Fibroblast of lung (primary cell): ENCODE results near the gene PAQR5. TPM values are rescaled to one million over a fixed set of nuclear protein-coding genes. Genes with fewer than 3 reads are reported as not detected.
A peak's percentile ranks its signal among the peaks of the same experiment; 100 is the strongest.
"Not testable (repeated sequence)": the region's sequence is repeated elsewhere in the genome, so short reads cannot be mapped to it uniquely, and the experiment has no call there.

ENCODE experiments used
- DNase-seq, 2 donors: peaks; one replicate each; pipeline versions ENCODE4 v3.0.0 to v3.0.0-alpha.2; 2010; ENCODE audit warnings: low read depth in 2 of 2
- H2AFZ ChIP-seq: 2 replicates; pipeline ENCODE4 v1.5.1; 2012; ENCODE audit warnings: low read length, control low read depth, inconsistent platforms
- H3K27ac ChIP-seq: 2 replicates; pipeline ENCODE4 v1.5.1; 2011; ENCODE audit warnings: low read length, control low read depth; ENCODE audit not compliant: insufficient read depth
- H3K27me3 ChIP-seq: 2 replicates; pipeline ENCODE4 v1.5.1; 2011; ENCODE audit warnings: mild to moderate bottlenecking, low read length; ENCODE audit not compliant: control insufficient read depth, insufficient read depth
- H3K36me3 ChIP-seq: 2 replicates; pipeline ENCODE4 v1.5.1; 2011; ENCODE audit warnings: low read length; ENCODE audit not compliant: control insufficient read depth, insufficient read depth
- H3K4me1 ChIP-seq: 2 replicates; pipeline ENCODE4 v1.5.1; 2011; ENCODE audit warnings: low read length; ENCODE audit not compliant: control insufficient read depth, insufficient read depth; ENCODE audit errors: extremely low read depth
- H3K4me2 ChIP-seq: 2 replicates; pipeline ENCODE4 v1.5.1; 2011; ENCODE audit warnings: low read length, control low read depth; ENCODE audit not compliant: insufficient read depth; ENCODE audit errors: extremely low read depth
- H3K4me3 ChIP-seq, 4 experiments: fragments of 200-600 bp in 1 of 4; sonication (generic) in 1 of 4; replicated peaks in 1 of 4; 2 replicates each; pipeline ENCODE4 v1.5.1; 2011 to 2016; ENCODE audit warnings: low read length in 4 of 4, low read depth in 3 of 4, mild to moderate bottlenecking in 3 of 4, control low read depth in 2 of 4, inconsistent platforms in 1 of 4, mixed read lengths in 1 of 4; ENCODE audit not compliant: insufficient read depth in 1 of 4; ENCODE audit errors: control extremely low read depth in 1 of 4
- H3K79me2 ChIP-seq: 2 replicates; pipeline ENCODE4 v1.5.1; 2012; ENCODE audit warnings: mild to moderate bottlenecking, low read length, inconsistent platforms; ENCODE audit not compliant: control insufficient read depth, insufficient read depth
- H3K9ac ChIP-seq: 2 replicates; pipeline ENCODE4 v1.5.1; 2011; ENCODE audit warnings: mild to moderate bottlenecking, low read length, control low read depth; ENCODE audit not compliant: insufficient read depth
- H3K9me3 ChIP-seq: 2 replicates; pipeline ENCODE4 v1.5.1; 2012; ENCODE audit warnings: low read depth, low read length; ENCODE audit not compliant: control insufficient read depth, insufficient read depth
- H4K20me1 ChIP-seq: 2 replicates; pipeline ENCODE4 v1.5.1; 2011; ENCODE audit warnings: low read length; ENCODE audit not compliant: control insufficient read depth, insufficient read depth; ENCODE audit errors: extremely low read depth
- EZH2 ChIP-seq: IDR thresholded peaks from 2 replicates; pipeline ENCODE4 v1.5.1; 2012; ENCODE audit warnings: low read length, control low read depth, mild to moderate bottlenecking; ENCODE audit errors: missing control alignments
- polyA plus RNA-seq, 2 donors: library from polyadenylated mRNA; depleted of rRNA in 1 of 2; stranded (reverse) in 1 of 2; unstranded in 1 of 2; fragments of >200 nt; gene quantifications; 2 replicates each; pipeline ENCODE4 v1.2.1, GENCODE V29; 2011 to 2012; ENCODE audit warnings: missing spikeins in 1 of 2
- total RNA-seq: library from RNA; depleted of rRNA; stranded (reverse); fragments of >200 nt; gene quantifications from 2 replicates; pipeline ENCODE4 v1.2.1, GENCODE V29; 2014
- TF ChIP-seq, protein P1 (sequence below), 2 donors: IDR thresholded peaks in 1 of 2; conservative IDR thresholded peaks in 1 of 2; 1 replicate in 1 of 2; 2 replicates in 1 of 2; pipeline ENCODE4 v1.5.1; 2011 to 2012; ENCODE audit warnings: low read length in 2 of 2, control low read depth in 1 of 2, inconsistent platforms in 1 of 2, low read depth in 1 of 2, mild to moderate bottlenecking in 1 of 2

PAQR5 gene
- total and polyA plus RNA-seq, 2 donors (not counting 1 experiment from before 2014, with no cell fraction given): 6.0 to 16.2 TPM

DNA sequence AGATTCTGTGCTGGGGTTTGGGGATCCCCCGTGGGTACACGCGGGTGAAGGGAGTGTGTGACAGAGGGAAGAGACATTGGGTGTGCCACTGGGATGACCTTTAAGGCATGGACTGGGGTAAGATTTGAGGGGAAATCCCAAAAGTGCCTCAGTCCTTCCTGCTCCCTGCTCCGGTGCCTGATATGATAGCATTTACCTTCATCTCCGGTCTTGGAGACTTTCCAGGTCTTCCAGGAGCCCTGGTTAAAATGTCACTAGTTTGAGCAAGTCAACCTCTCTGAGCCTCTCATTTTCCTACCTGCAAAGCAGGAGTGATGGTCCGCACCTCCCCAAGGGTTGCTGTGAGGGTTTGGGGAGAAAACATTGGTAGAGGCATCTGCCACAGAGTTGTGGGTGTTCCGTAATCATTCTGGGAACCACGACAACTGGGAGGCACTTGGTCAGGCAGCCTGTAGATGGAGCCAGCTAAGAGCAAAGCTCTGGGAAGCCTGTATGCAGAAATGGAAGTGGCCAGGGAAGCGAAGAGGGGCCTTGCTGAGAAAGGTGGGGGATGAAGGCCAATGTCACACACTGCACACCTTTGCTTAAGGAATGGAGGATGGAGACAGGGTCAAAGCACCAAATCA is 81.5 kb downstream of the PAQR5 start:
- H3K79me2 ChIP-seq: no peaks in the 10 kb centered on the region
- no peaks in the 10 kb centered on the region for H3K27me3 ChIP-seq
- no peaks in the 10 kb centered on the region for H3K9me3 ChIP-seq
- H3K27ac ChIP-seq: no peak overlapping the region
- no peak overlapping the region for H3K4me2 ChIP-seq
- no peaks in the 10 kb centered on the region for H3K4me1 ChIP-seq
- TF ChIP-seq, protein P1, sequence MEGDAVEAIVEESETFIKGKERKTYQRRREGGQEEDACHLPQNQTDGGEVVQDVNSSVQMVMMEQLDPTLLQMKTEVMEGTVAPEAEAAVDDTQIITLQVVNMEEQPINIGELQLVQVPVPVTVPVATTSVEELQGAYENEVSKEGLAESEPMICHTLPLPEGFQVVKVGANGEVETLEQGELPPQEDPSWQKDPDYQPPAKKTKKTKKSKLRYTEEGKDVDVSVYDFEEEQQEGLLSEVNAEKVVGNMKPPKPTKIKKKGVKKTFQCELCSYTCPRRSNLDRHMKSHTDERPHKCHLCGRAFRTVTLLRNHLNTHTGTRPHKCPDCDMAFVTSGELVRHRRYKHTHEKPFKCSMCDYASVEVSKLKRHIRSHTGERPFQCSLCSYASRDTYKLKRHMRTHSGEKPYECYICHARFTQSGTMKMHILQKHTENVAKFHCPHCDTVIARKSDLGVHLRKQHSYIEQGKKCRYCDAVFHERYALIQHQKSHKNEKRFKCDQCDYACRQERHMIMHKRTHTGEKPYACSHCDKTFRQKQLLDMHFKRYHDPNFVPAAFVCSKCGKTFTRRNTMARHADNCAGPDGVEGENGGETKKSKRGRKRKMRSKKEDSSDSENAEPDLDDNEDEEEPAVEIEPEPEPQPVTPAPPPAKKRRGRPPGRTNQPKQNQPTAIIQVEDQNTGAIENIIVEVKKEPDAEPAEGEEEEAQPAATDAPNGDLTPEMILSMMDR (conservative IDR thresholded peaks at IDR 0.05 in 1 of 2, IDR thresholded peaks at IDR 0.05 in 1 of 2; ENCODE audit: low read depth in 1 of 2, low read length in 2 of 2): peak; percentile 17 to 40
- TF ChIP-seq EZH2: no peak
- no peaks in the 10 kb centered on the region for H3K36me3 ChIP-seq
- H3K9ac ChIP-seq: no peak overlapping the region
- H4K20me1 ChIP-seq: no peaks in the 10 kb centered on the region
- H2AFZ ChIP-seq: no peak overlapping the region
- peak in 1 of 2 donors; percentile 20 for DNase-seq
- H3K4me3 ChIP-seq: no peak overlapping the region

DNA sequence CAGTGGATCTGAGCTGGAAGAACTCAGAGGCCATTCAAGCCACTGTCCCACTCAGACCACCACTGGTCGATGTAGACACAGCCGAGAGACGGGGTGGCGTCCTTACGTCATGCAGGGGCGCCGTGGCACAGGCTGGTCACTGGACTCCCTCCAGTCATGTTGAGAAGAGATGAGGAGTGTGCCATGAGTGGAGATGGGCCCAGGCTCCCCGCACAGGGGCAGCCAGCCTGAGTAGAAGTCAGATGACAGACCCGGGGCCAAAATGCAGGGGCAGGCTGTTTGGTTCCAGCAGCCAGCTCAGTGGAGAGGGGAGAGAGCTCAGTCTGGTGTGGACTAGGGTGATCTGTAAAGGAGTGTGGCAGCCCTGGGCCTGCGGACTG is 82.0 kb downstream of the PAQR5 start:
- TF ChIP-seq, protein P1 (conservative IDR thresholded peaks at IDR 0.05 in 1 of 2, IDR thresholded peaks at IDR 0.05 in 1 of 2; ENCODE audit: low read depth in 1 of 2, low read length in 2 of 2): no peak
- no peak for TF ChIP-seq EZH2
- no peaks in the 10 kb centered on the region for H3K79me2 ChIP-seq
- DNase-seq: no peak
- H3K9ac ChIP-seq: no peak overlapping the region
- H3K4me1 ChIP-seq: no peaks in the 10 kb centered on the region
- H3K27ac ChIP-seq: no peak overlapping the region
- H3K27me3 ChIP-seq: no peaks in the 10 kb centered on the region
- H3K4me2 ChIP-seq: no peak overlapping the region
- H3K4me3 ChIP-seq: no peak overlapping the region
- H3K36me3 ChIP-seq: no peaks in the 10 kb centered on the region
- H4K20me1 ChIP-seq: no peaks in the 10 kb centered on the region
- no peak overlapping the region for H2AFZ ChIP-seq
- H3K9me3 ChIP-seq: no peaks in the 10 kb centered on the region

DNA sequence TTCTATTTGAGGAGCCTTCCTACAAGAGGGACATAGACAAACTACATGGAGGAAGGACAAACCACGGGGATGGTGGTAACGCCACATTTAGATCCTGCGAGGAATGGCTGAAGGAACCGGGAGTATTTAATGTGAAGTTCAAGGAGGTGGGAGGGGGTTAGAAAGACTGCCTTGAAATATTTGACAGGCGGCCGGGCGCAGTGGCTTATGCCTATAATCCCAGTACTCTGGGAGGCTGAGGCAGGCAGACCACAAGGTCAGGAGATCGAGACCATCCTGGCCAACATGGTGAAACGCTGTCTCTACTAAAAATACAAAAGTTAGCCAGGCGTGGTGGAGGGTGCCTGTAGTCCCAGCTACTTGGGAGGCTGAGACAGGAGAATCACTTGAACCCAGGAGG is 83.5 kb downstream of the PAQR5 start:
- not testable (repeated sequence) for H3K4me3 ChIP-seq, H3K9me3 ChIP-seq, H3K4me2 ChIP-seq, H4K20me1 ChIP-seq, H3K4me1 ChIP-seq, H3K27ac ChIP-seq, H2AFZ ChIP-seq, H3K9ac ChIP-seq, DNase-seq, H3K27me3 ChIP-seq, H3K79me2 ChIP-seq, H3K36me3 ChIP-seq

DNA sequence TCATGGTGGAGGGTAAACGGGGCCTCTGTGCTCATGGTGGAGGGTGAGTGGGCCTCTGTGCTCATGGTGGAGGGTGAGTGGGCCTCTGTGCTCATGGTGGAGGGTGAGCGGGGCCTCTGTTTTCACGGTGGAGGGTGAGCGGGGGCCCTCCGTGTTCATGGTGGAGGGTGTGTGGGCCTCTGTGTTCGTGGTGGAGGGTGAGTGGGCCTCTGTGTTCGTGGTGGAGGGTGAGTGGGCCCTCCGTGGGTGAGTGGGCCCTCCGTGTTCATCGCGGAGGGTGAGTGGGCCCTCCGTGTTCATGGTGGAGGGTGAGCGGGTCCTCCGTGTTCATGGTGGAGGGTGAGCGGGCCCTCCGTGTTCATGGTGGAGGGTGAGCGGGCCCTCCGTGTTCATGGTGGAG is 85.4 kb downstream of the PAQR5 start:
- not testable (repeated sequence) for H3K9ac ChIP-seq, H3K36me3 ChIP-seq, H3K9me3 ChIP-seq, H3K79me2 ChIP-seq, H4K20me1 ChIP-seq, H3K27me3 ChIP-seq, H3K4me1 ChIP-seq, H3K4me2 ChIP-seq, H3K27ac ChIP-seq, H3K4me3 ChIP-seq, H2AFZ ChIP-seq, DNase-seq
